H1 (cell line): ENCODE data around the gene PIK3CG. TPM values are rescaled to one million over a fixed set of nuclear protein-coding genes. Genes with fewer than 3 reads are reported as not detected.

Experiments used
- CTCF ChIA-PET: fragments of 300-600 bp; sonication (Branson Sonifier 250); formaldehyde crosslinking; loops from one replicate; lab custom pipeline; 2021; ENCODE audit not compliant: partially characterized antibody; lab: Charles Lee
- POLR2A ChIA-PET: fragments of 300-600 bp; sonication (Branson Sonifier 250); formaldehyde crosslinking; loops from one replicate; lab custom pipeline; 2021; ENCODE audit warnings: inconsistent platforms; ENCODE audit not compliant: partially characterized antibody; lab: Charles Lee
- DNase-seq, 2 experiments: peaks; one replicate each; pipeline versions ENCODE4 v3.0.0 to v3.0.0-alpha.2; 2010 to 2022; ENCODE audit warnings: low spot score in 2 of 2, low read depth in 1 of 2, mixed read lengths in 1 of 2
- FAIRE-seq: peaks from 2 replicates; lab custom pipeline; 2011; peaks lifted over from hg19 to GRCh38; lab: Jason Lieb, UNC
- H2AFZ ChIP-seq: 2 replicates; pipeline ENCODE4 v1.8.1; 2012; ENCODE audit warnings: low read length, inconsistent platforms
- H2AK5ac ChIP-seq: 2 replicates; pipeline ENCODE4 v1.6.1; 2013; ENCODE audit warnings: low read depth, low read length
- H2BK120ac ChIP-seq: replicated peaks from 2 replicates; pipeline ENCODE3; 2013; ENCODE audit warnings: low read depth, low read length, inconsistent platforms
- H2BK12ac ChIP-seq: 2 replicates; pipeline ENCODE4 v1.6.1; 2013; ENCODE audit warnings: low read depth, low read length
- H2BK15ac ChIP-seq: 2 replicates; pipeline ENCODE4 v1.6.1; 2013; ENCODE audit warnings: low read length
- H2BK20ac ChIP-seq: 2 replicates; pipeline ENCODE4 v1.6.1; 2013; ENCODE audit warnings: low read length
- H2BK5ac ChIP-seq: 2 replicates; pipeline ENCODE4 v1.6.1; 2013; ENCODE audit warnings: low read depth, low read length
- H3K14ac ChIP-seq: 2 replicates; pipeline ENCODE4 v1.6.1; 2013; ENCODE audit warnings: inconsistent platforms; ENCODE audit not compliant: insufficient read length
- H3K18ac ChIP-seq: 2 replicates; pipeline ENCODE4 v1.6.1; 2013; ENCODE audit warnings: low read length; ENCODE audit errors: extremely low read depth
- H3K23ac ChIP-seq: 2 replicates; pipeline ENCODE4 v1.6.1; 2013; ENCODE audit warnings: inconsistent platforms; ENCODE audit not compliant: insufficient read length
- H3K23me2 ChIP-seq: 2 replicates; pipeline ENCODE4 v1.6.1; 2013; ENCODE audit warnings: low read depth, low read length
- H3K27ac ChIP-seq: 2 replicates; pipeline ENCODE4 v1.6.1; 2011; ENCODE audit warnings: low read depth, low read length, inconsistent platforms
- H3K27me3 ChIP-seq, 4 experiments: replicated peaks in 1 of 4; 1 replicate in 1 of 4; 2 replicates in 3 of 4; pipeline versions ENCODE4 v1.6.1 to v1.8.1; 2011 to 2013; ENCODE audit warnings: low read length in 3 of 4, mild to moderate bottlenecking in 3 of 4, inconsistent platforms in 2 of 4, mixed read lengths in 2 of 4, moderate library complexity in 1 of 4; ENCODE audit not compliant: control insufficient read depth in 3 of 4, insufficient read depth in 3 of 4; ENCODE audit errors: extremely low read depth in 1 of 4
- H3K36me3 ChIP-seq, 4 experiments: 2 replicates each; pipeline versions ENCODE4 v1.6.1 to v1.8.1; 2011 to 2013; ENCODE audit warnings: mild to moderate bottlenecking in 4 of 4, low read length in 3 of 4, moderate library complexity in 2 of 4, control low read depth in 1 of 4, inconsistent platforms in 1 of 4; ENCODE audit not compliant: insufficient read depth in 4 of 4, control insufficient read depth in 2 of 4
- H3K4ac ChIP-seq: replicated peaks from 2 replicates; pipeline ENCODE3; 2013; ENCODE audit warnings: low read length, low read depth, mixed read lengths, inconsistent platforms; ENCODE audit not compliant: insufficient read length
- H3K4me1 ChIP-seq, 4 experiments: replicated peaks in 1 of 4; 1 replicate in 1 of 4; 2 replicates in 3 of 4; pipeline versions ENCODE4 v1.6.1 to v1.8.1; 2011 to 2013; ENCODE audit warnings: low read length in 3 of 4, inconsistent platforms in 2 of 4, mixed read lengths in 1 of 4; ENCODE audit not compliant: insufficient read depth in 4 of 4, control insufficient read depth in 3 of 4
- H3K4me2 ChIP-seq, 2 experiments: 2 replicates each; pipeline versions ENCODE4 v1.6.1 to v1.8.1; 2011 to 2013; ENCODE audit warnings: low read depth in 2 of 2, low read length in 2 of 2, control low read depth in 1 of 2, inconsistent platforms in 1 of 2, mild to moderate bottlenecking in 1 of 2; ENCODE audit not compliant: insufficient read depth in 1 of 2
- H3K4me3 ChIP-seq, 4 experiments: fragments of 200-600, 300-600 bp in 1 of 4; sonication (generic), shearing (Covaris generic), sonication (Bioruptor Twin) in 1 of 4; 2 replicates each; pipeline versions ENCODE4 v1.5.1 to v1.8.1; 2011 to 2016; ENCODE audit warnings: low read length in 4 of 4, low read depth in 3 of 4, control low read depth in 2 of 4, inconsistent platforms in 2 of 4, mild to moderate bottlenecking in 2 of 4, mixed read lengths in 1 of 4, moderate library complexity in 1 of 4; ENCODE audit not compliant: insufficient read depth in 2 of 4; ENCODE audit errors: extremely low read depth in 1 of 4
- H3K56ac ChIP-seq: replicated peaks from 2 replicates; pipeline ENCODE3; 2013; ENCODE audit warnings: low read depth, mild to moderate bottlenecking, mixed read lengths, low read length, inconsistent platforms; ENCODE audit not compliant: insufficient read length
- H3K79me1 ChIP-seq: 2 replicates; pipeline ENCODE4 v1.6.1; 2013; ENCODE audit warnings: low read depth, low read length, control low read depth
- H3K79me2 ChIP-seq, 2 experiments: 2 replicates each; pipeline versions ENCODE4 v1.6.1 to v1.8.1; 2012 to 2013; ENCODE audit warnings: low read length in 2 of 2, mild to moderate bottlenecking in 2 of 2, inconsistent platforms in 1 of 2; ENCODE audit not compliant: insufficient read depth in 2 of 2, control insufficient read depth in 1 of 2
- H3K9ac ChIP-seq, 4 experiments: replicated peaks in 1 of 4; 1 replicate in 1 of 4; 2 replicates in 3 of 4; pipeline versions ENCODE4 v1.6.1 to v1.8.1; 2011 to 2013; ENCODE audit warnings: low read depth in 3 of 4, low read length in 3 of 4, control low read depth in 2 of 4, mild to moderate bottlenecking in 2 of 4, moderate library complexity in 2 of 4, inconsistent platforms in 1 of 4; ENCODE audit errors: extremely low read depth in 1 of 4
- H3K9me3 ChIP-seq, 2 experiments: 2 replicates each; pipeline versions ENCODE4 v1.6.1 to v1.8.1; 2012 to 2013; ENCODE audit warnings: mild to moderate bottlenecking in 2 of 2, moderate library complexity in 2 of 2, control low read depth in 1 of 2, inconsistent platforms in 1 of 2, low read depth in 1 of 2, low read length in 1 of 2, mixed read lengths in 1 of 2; ENCODE audit not compliant: insufficient read depth in 2 of 2
- H4K20me1 ChIP-seq, 2 experiments: replicated peaks in 1 of 2; 2 replicates each; pipeline versions ENCODE3 to v1.8.1; 2011 to 2013; ENCODE audit warnings: inconsistent platforms in 2 of 2, low read length in 2 of 2, mild to moderate bottlenecking in 1 of 2; ENCODE audit not compliant: insufficient read depth in 2 of 2, control insufficient read depth in 1 of 2
- H4K5ac ChIP-seq: 2 replicates; pipeline ENCODE4 v1.6.1; 2013; ENCODE audit warnings: low read length, low read depth, mixed read lengths, inconsistent platforms; ENCODE audit not compliant: insufficient read length
- H4K8ac ChIP-seq: 2 replicates; pipeline ENCODE4 v1.8.0; 2013; ENCODE audit warnings: mild to moderate bottlenecking, moderate library complexity, low read length, inconsistent platforms; ENCODE audit not compliant: insufficient read depth; ENCODE audit errors: extremely low read depth
- H4K91ac ChIP-seq: replicated peaks from 2 replicates; pipeline ENCODE3; 2013; ENCODE audit warnings: low read length, mixed read lengths, inconsistent platforms; ENCODE audit not compliant: insufficient read length
- ASH2L ChIP-seq: fragments of 200-600, 300-600 bp; sonication (generic); IDR thresholded peaks from one replicate; pipeline ENCODE4 v1.7.1; 2017; ENCODE audit warnings: low read length
- CEBPB ChIP-seq: IDR thresholded peaks from 2 replicates; pipeline ENCODE4 v1.6.1; 2012; ENCODE audit warnings: low read depth, low read length
- CHD2 ChIP-seq: IDR thresholded peaks from 2 replicates; pipeline ENCODE4 v1.6.1; 2012; ENCODE audit warnings: low read length, improper control_type of control experiment
- EGR1 ChIP-seq: IDR thresholded peaks from 2 replicates; pipeline ENCODE4 v1.6.1; 2011; ENCODE audit warnings: low read depth, low read length, borderline replicate concordance
- EZH2 ChIP-seq: fragments of 200-600 bp; sonication (generic); IDR thresholded peaks from 2 replicates; pipeline ENCODE4 v1.7.1; 2012; ENCODE audit warnings: low read depth, mild to moderate bottlenecking, moderate library complexity, low read length, inconsistent platforms; ENCODE audit not compliant: severe bottlenecking
- FOSL1 ChIP-seq: IDR thresholded peaks from 2 replicates; pipeline ENCODE4 v1.6.1; 2011; ENCODE audit warnings: mild to moderate bottlenecking, low read depth, low read length, moderate library complexity; ENCODE audit not compliant: insufficient read depth
- NANOG ChIP-seq: IDR thresholded peaks from 2 replicates; pipeline ENCODE4 v1.6.1; 2011; ENCODE audit warnings: low read length, low read depth, mild to moderate bottlenecking, inconsistent platforms; ENCODE audit not compliant: insufficient read depth, poor library complexity, severe bottlenecking
- NRF1 ChIP-seq: IDR thresholded peaks from 2 replicates; pipeline ENCODE4 v1.6.1; 2011; ENCODE audit warnings: mild to moderate bottlenecking, low read depth, low read length, improper control_type of control experiment
- POLR2AphosphoS5 ChIP-seq: IDR thresholded peaks from 2 replicates; pipeline ENCODE4 v1.6.1; 2011; ENCODE audit warnings: low read depth, low read length
- RFX5 ChIP-seq: IDR thresholded peaks from 2 replicates; pipeline ENCODE4 v1.6.1; 2011; ENCODE audit warnings: low read depth, low read length, improper control_type of control experiment, borderline replicate concordance
- SIRT6 ChIP-seq: IDR thresholded peaks from one replicate; pipeline ENCODE4 v1.7.1; 2012; ENCODE audit warnings: low read length, inconsistent platforms
- SIX5 ChIP-seq: IDR thresholded peaks from 2 replicates; pipeline ENCODE4 v1.6.1; 2011; ENCODE audit warnings: mild to moderate bottlenecking, low read depth, low read length
- SRF ChIP-seq: IDR thresholded peaks from 2 replicates; pipeline ENCODE4 v1.6.1; 2011; ENCODE audit warnings: mild to moderate bottlenecking, low read depth, low read length, moderate library complexity
- SUZ12 ChIP-seq: fragments of 200-600 bp; sonication (generic); IDR thresholded peaks from 2 replicates; pipeline ENCODE4 v1.6.1; 2012; ENCODE audit warnings: mild to moderate bottlenecking, inconsistent platforms, low read length, moderate library complexity, mixed read lengths
- YY1 ChIP-seq: IDR thresholded peaks from 2 replicates; pipeline ENCODE4 v1.6.1; 2011; ENCODE audit warnings: low read depth, mild to moderate bottlenecking, low read length
- WGBS, 2 experiments: shearing (Covaris generic) in 1 of 2; methylation state at CpG; one replicate each; pipeline versions ENCODE4 v1.1.6 to v1.1.7; 2013 to 2015; ENCODE audit warnings: low lambda C conversion rate in 2 of 2, mixed read lengths in 2 of 2, inconsistent platforms in 1 of 2, low coverage in 1 of 2, missing lambda C conversion rate in 1 of 2; ENCODE audit not compliant: insufficient replicate concordance in 2 of 2, insufficient coverage in 1 of 2, insufficient read length in 1 of 2; ENCODE audit errors: extremely low coverage in 1 of 2, missing lambda C conversion rate in 1 of 2; 5-methylcytosine and 5-hydroxymethylcytosine counted together
- polyA plus RNA-seq, 7 experiments: library from polyadenylated mRNA; depleted of rRNA in 3 of 7; stranded (reverse) in 5 of 7; unstranded in 2 of 7; fragments of >200 nt in 5 of 7; fragments of 200-250 nt in 2 of 7; gene quantifications; 1 replicate in 5 of 7; 2 replicates in 1 of 7; 4 replicates in 1 of 7; pipeline versions ENCODE4 v1.2.1 to v1.2.3, GENCODE V29; 2011 to 2013; ENCODE audit warnings: missing spikeins in 2 of 7, mixed read lengths in 2 of 7
- total RNA-seq: library from RNA; stranded (reverse); fragmentation: NEBNext Ultra II Directional; extraction: Animal tissue kit (Norgen Biotek cat#: 25700); gene quantifications from 2 replicates; pipeline ENCODE4 v1.2.1, GENCODE V29; 2021

Gene PIK3CG
- total and polyA plus RNA-seq, 2 of the 8 experiments (the other 6 are each of a cell fraction or from before 2014, with no cell fraction given) = not detected

GRCh38 chr7:106895246-106895864, 30.3 kb downstream of the PIK3CG start:
- H3K79me1 ChIP-seq = no peaks in the 10 kb centered on the region
- H2BK20ac ChIP-seq = no peak overlapping the region
- no peaks in the 10 kb centered on the region for H3K36me3 ChIP-seq
- no peaks in the 10 kb centered on the region for H4K20me1 ChIP-seq
- no peak overlapping the region for H2BK15ac ChIP-seq
- no peak for DNase-seq
- CTCF ChIA-PET = interaction anchor here (1.1 to 1.5 kb wide), 2 partner anchors 21 to 100 kb away, joined by 3 to 4 read pairs; no protein-coding TSS in a partner anchor
- H3K14ac ChIP-seq = no peak overlapping the region
- no peak overlapping the region for H4K8ac ChIP-seq
- no peaks in the 10 kb centered on the region; the same call in 1 of the 2 replicates for H3K23me2 ChIP-seq
- POLR2A ChIA-PET = no interaction called here
- no peak overlapping the region for H3K56ac ChIP-seq
- H3K27ac ChIP-seq = no peak overlapping the region
- no peak overlapping the region for H3K9ac ChIP-seq
- H4K91ac ChIP-seq = no peak overlapping the region
- H3K79me2 ChIP-seq = no peaks in the 10 kb centered on the region
- H2BK120ac ChIP-seq = no peak overlapping the region
- no peaks in the 10 kb centered on the region for H3K27me3 ChIP-seq
- H2BK12ac ChIP-seq = no peak overlapping the region
- no peak overlapping the region for H3K18ac ChIP-seq
- no peak overlapping the region for H3K4me2 ChIP-seq
- WGBS, 2 experiments = 89% methylated on average over 4 of the region's 4 CpGs; no CpG with 5 or more reads in 1 of the 2 experiments
- no peak overlapping the region for H2BK5ac ChIP-seq
- no peak overlapping the region for H4K5ac ChIP-seq
- no peak overlapping the region for H2AK5ac ChIP-seq
- no peak overlapping the region for H2AFZ ChIP-seq
- no peaks in the 10 kb centered on the region for H3K9me3 ChIP-seq
- H3K4ac ChIP-seq = no peak overlapping the region
- no peak for FAIRE-seq
- no peak overlapping the region for H3K4me3 ChIP-seq
- H3K4me1 ChIP-seq = peaks cover 0 to 3% (median under 1%) of the 10 kb centered on the region in 4 experiments; a peak in 1 of 7 replicates
- no peak overlapping the region for H3K23ac ChIP-seq
- TF ChIP-seq YY1 = no peak
- no peak for TF ChIP-seq FOSL1
- no peak for TF ChIP-seq SIRT6
- TF ChIP-seq SRF = no peak
- no peak for TF ChIP-seq RFX5
- TF ChIP-seq CEBPB = no peak
- TF ChIP-seq EZH2 = no peak
- TF ChIP-seq EGR1 = no peak
- TF ChIP-seq SIX5 = no peak
- no peak for TF ChIP-seq SUZ12
- TF ChIP-seq NRF1 = no peak
- no peak for TF ChIP-seq ASH2L
- TF ChIP-seq CHD2 = no peak
- TF ChIP-seq NANOG = no peak
- TF ChIP-seq POLR2AphosphoS5 = no peak
